IMR-90 (cell line): ENCODE results near the gene CRYM. TPM values are rescaled to one million over a fixed set of nuclear protein-coding genes. Genes with fewer than 3 reads are reported as not detected.

ENCODE experiments used
- ATAC-seq: fragments of 200-7000 bp; cut with Tn5 transposase; 2 replicates; pipeline ENCODE4 v1.9.1; 2020; ENCODE audit warnings: low read depth, mild to moderate bottlenecking, moderate library complexity
- BruUV-seq: library from RNA; stranded (reverse); fragments of 400-500 nt; replicated peaks from 2 replicates; lab custom pipeline; 2021; lab: Mats Ljungman, UMichigan
- CTCF ChIA-PET: fragments of 300-600 bp; formaldehyde crosslinking; extraction: SDS; loops from one replicate; lab custom pipeline; 2021; ENCODE audit warnings: antibody characterized with exemption; lab: Yijun Ruan, JAX
- POLR2A ChIA-PET: fragments of 300-600 bp; sonication (Branson Sonifier 250); formaldehyde crosslinking; loops from one replicate; lab custom pipeline; 2022; ENCODE audit warnings: antibody characterized with exemption; ENCODE audit not compliant: unreplicated experiment; lab: Charles Lee
- DNase-seq: peaks from one replicate; pipeline ENCODE4 v3.0.0; 2013
- H2AFZ ChIP-seq: replicated peaks from 2 replicates; pipeline ENCODE3; 2013; ENCODE audit warnings: low read length, mild to moderate bottlenecking; ENCODE audit not compliant: poor library complexity
- H2AK5ac ChIP-seq: 2 replicates; pipeline ENCODE4 v1.6.1; 2013; ENCODE audit warnings: low read depth, low read length, inconsistent platforms
- H2AK9ac ChIP-seq: replicated peaks from 2 replicates; pipeline ENCODE3; 2013; ENCODE audit warnings: mild to moderate bottlenecking, low read depth, low read length, moderate library complexity; ENCODE audit not compliant: poor library complexity
- H2BK120ac ChIP-seq: 2 replicates; pipeline ENCODE4 v1.6.1; 2013; ENCODE audit warnings: low read depth, low read length, inconsistent platforms
- H2BK15ac ChIP-seq: 3 replicates; pipeline ENCODE4 v1.6.1; 2013; ENCODE audit warnings: low read depth, low read length, inconsistent platforms
- H2BK20ac ChIP-seq: 2 replicates; pipeline ENCODE4 v1.6.1; 2013; ENCODE audit warnings: low read depth, mild to moderate bottlenecking, inconsistent platforms, low read length, moderate library complexity
- H2BK5ac ChIP-seq: 2 replicates; pipeline ENCODE4 v1.6.1; 2013; ENCODE audit warnings: mild to moderate bottlenecking, low read depth, low read length, inconsistent platforms; ENCODE audit not compliant: poor library complexity, severe bottlenecking
- H3K14ac ChIP-seq: replicated peaks from 2 replicates; pipeline ENCODE4 v1.6.1; 2013; ENCODE audit warnings: low read depth, low read length, inconsistent platforms
- H3K18ac ChIP-seq: 2 replicates; pipeline ENCODE4 v1.6.1; 2013; ENCODE audit warnings: low read depth, low read length, control low read depth
- H3K23ac ChIP-seq: 2 replicates; pipeline ENCODE4 v1.6.1; 2013; ENCODE audit warnings: low read depth, low read length, inconsistent platforms
- H3K27ac ChIP-seq: 2 replicates; pipeline ENCODE4 v1.5.1; 2013; ENCODE audit warnings: mild to moderate bottlenecking, control low read depth, low read length; ENCODE audit not compliant: insufficient read depth
- H3K27me3 ChIP-seq: 2 replicates; pipeline ENCODE4 v1.6.1; 2013; ENCODE audit warnings: low read length; ENCODE audit not compliant: control insufficient read depth, insufficient read depth
- H3K36me3 ChIP-seq: 2 replicates; pipeline ENCODE4 v1.6.1; 2013; ENCODE audit warnings: low read length, mixed read lengths; ENCODE audit not compliant: control insufficient read depth, insufficient read depth
- H3K4ac ChIP-seq: 2 replicates; pipeline ENCODE4 v1.6.1; 2013; ENCODE audit warnings: low read depth, low read length, inconsistent platforms
- H3K4me1 ChIP-seq: 2 replicates; pipeline ENCODE4 v1.6.1; 2013; ENCODE audit warnings: low read length, mixed read lengths; ENCODE audit not compliant: control insufficient read depth, insufficient read depth
- H3K4me2 ChIP-seq: 2 replicates; pipeline ENCODE4 v1.6.1; 2013; ENCODE audit warnings: low read depth, mild to moderate bottlenecking, control low read depth, low read length, moderate library complexity
- H3K4me3 ChIP-seq: 2 replicates; pipeline ENCODE4 v1.5.1; 2013; ENCODE audit warnings: low read depth, mild to moderate bottlenecking, control low read depth, low read length, moderate library complexity; ENCODE audit not compliant: insufficient read depth
- H3K56ac ChIP-seq: 2 replicates; pipeline ENCODE4 v1.6.1; 2013; ENCODE audit warnings: low read length, inconsistent platforms; ENCODE audit not compliant: insufficient read depth; ENCODE audit errors: extremely low read depth
- H3K79me1 ChIP-seq, 2 experiments: 2 replicates each; pipeline ENCODE4 v1.6.1; 2013; ENCODE audit warnings: low read length in 2 of 2, inconsistent platforms in 1 of 2, low read depth in 1 of 2
- H3K9ac ChIP-seq: 2 replicates; pipeline ENCODE4 v1.6.1; 2013; ENCODE audit warnings: low read depth, low read length, control low read depth
- H3K9me1 ChIP-seq: 2 replicates; pipeline ENCODE4 v1.6.1; 2013; ENCODE audit warnings: low read length, inconsistent platforms; ENCODE audit not compliant: insufficient read depth
- H3K9me3 ChIP-seq: 2 replicates; pipeline ENCODE4 v1.6.1; 2013; ENCODE audit warnings: low read length; ENCODE audit not compliant: control insufficient read depth, insufficient read depth
- H4K20me1 ChIP-seq: 2 replicates; pipeline ENCODE4 v1.6.1; 2013; ENCODE audit warnings: low read length, inconsistent platforms; ENCODE audit not compliant: insufficient read depth
- H4K5ac ChIP-seq: 2 replicates; pipeline ENCODE4 v1.6.1; 2013; ENCODE audit warnings: mild to moderate bottlenecking, low read depth, low read length, control low read depth
- H4K8ac ChIP-seq, 2 experiments: 2 replicates each; pipeline ENCODE4 v1.6.1; 2013; ENCODE audit warnings: low read depth in 2 of 2, low read length in 2 of 2, control low read depth in 1 of 2, inconsistent platforms in 1 of 2
- H4K91ac ChIP-seq: 2 replicates; pipeline ENCODE4 v1.6.1; 2013; ENCODE audit warnings: low read depth, low read length, inconsistent platforms; ENCODE audit not compliant: insufficient read depth
- BHLHE40 ChIP-seq: fragments of 150-350 bp; IDR thresholded peaks from 2 replicates; pipeline ENCODE4 v1.6.1; 2016; ENCODE audit warnings: mild to moderate bottlenecking, low read depth, low read length
- CEBPB ChIP-seq: IDR thresholded peaks from 2 replicates; pipeline ENCODE4 v1.6.1; 2012; ENCODE audit warnings: low read depth, low read length, improper control_type of control experiment
- CHD1 ChIP-seq: IDR thresholded peaks from 2 replicates; pipeline ENCODE4 v1.6.1; 2012; ENCODE audit warnings: low read depth, low read length, improper control_type of control experiment
- ELK1 ChIP-seq: fragments of 150-350 bp; IDR thresholded peaks from 2 replicates; pipeline ENCODE4 v1.6.1; 2016; ENCODE audit warnings: low read depth, mild to moderate bottlenecking, low read length, moderate library complexity, borderline replicate concordance
- FOS ChIP-seq: fragments of 150-350 bp; IDR thresholded peaks from 2 replicates; pipeline ENCODE4 v1.6.1; 2016; ENCODE audit warnings: low read depth, low read length
- MAFK ChIP-seq: IDR thresholded peaks from 2 replicates; pipeline ENCODE4 v1.6.1; 2012; ENCODE audit warnings: low read depth, low read length, improper control_type of control experiment
- MAZ ChIP-seq: IDR thresholded peaks from 2 replicates; pipeline ENCODE4 v1.6.1; 2012; ENCODE audit warnings: low read depth, mild to moderate bottlenecking, low read length, improper control_type of control experiment, moderate library complexity, borderline replicate concordance
- MXI1 ChIP-seq: IDR thresholded peaks from 2 replicates; pipeline ENCODE4 v1.6.1; 2012; ENCODE audit warnings: low read depth, mild to moderate bottlenecking, low read length, moderate library complexity, borderline replicate concordance
- NFE2L2 ChIP-seq: fragments of 150-350 bp; IDR thresholded peaks from 2 replicates; pipeline ENCODE4 v1.6.1; 2016; ENCODE audit warnings: low read depth, mild to moderate bottlenecking, low read length
- POLR2A ChIP-seq: IDR thresholded peaks from 2 replicates; pipeline ENCODE4 v1.6.1; 2012; ENCODE audit warnings: mild to moderate bottlenecking, low read depth, low read length
- RAD21 ChIP-seq: IDR thresholded peaks from 2 replicates; pipeline ENCODE4 v1.6.1; 2012; ENCODE audit warnings: low read length, improper control_type of control experiment
- RCOR1 ChIP-seq: IDR thresholded peaks from 2 replicates; pipeline ENCODE4 v1.6.1; 2012; ENCODE audit warnings: mild to moderate bottlenecking, low read length, improper control_type of control experiment; ENCODE audit not compliant: insufficient replicate concordance
- RFX5 ChIP-seq: IDR thresholded peaks from 2 replicates; pipeline ENCODE4 v1.8.0; 2012; ENCODE audit warnings: low read depth, mild to moderate bottlenecking, low read length, moderate library complexity
- SMC3 ChIP-seq: fragments of 150-350 bp; IDR thresholded peaks from 2 replicates; pipeline ENCODE4 v1.6.1; 2016; ENCODE audit warnings: low read depth, mild to moderate bottlenecking, antibody characterized with exemption, low read length, moderate library complexity
- WGBS, 2 experiments: methylation state at CpG; one replicate each; pipeline versions ENCODE4 v1.1.5 to v1.1.7; 2013; ENCODE audit warnings: missing lambda C conversion rate in 2 of 2; ENCODE audit not compliant: insufficient read length in 1 of 2; ENCODE audit errors: extremely low coverage in 2 of 2; 5-methylcytosine and 5-hydroxymethylcytosine counted together
- dilution Hi-C: fragments of 300-500 bp; cut with HindIII; formaldehyde crosslinking; loops from one replicate; pipeline ENCODE4 v1.14.3; 2018; ENCODE audit warnings: low sequenced_read_pairs; ENCODE audit not compliant: unreplicated experiment
- in situ Hi-C: fragments of 300-500 bp; cut with MboI; formaldehyde crosslinking; loops from 3 replicates; pipeline ENCODE4 v1.14.3; 2019; ENCODE audit warnings: low sequenced_read_pairs, inconsistent platforms, mixed read lengths
- intact Hi-C: fragments of 100-400 bp; cut with micrococcal nuclease; formaldehyde crosslinking; loops from 2 replicates; pipeline ENCODE4 v1.10.0; 2022
- polyA plus RNA-seq, 3 experiments: library from polyadenylated mRNA; depleted of rRNA; stranded (reverse); fragments of >200 nt; gene quantifications; 2 replicates each; pipeline ENCODE4 v1.2.3, GENCODE V29; 2012; ENCODE audit warnings: low replicate concordance in 1 of 3
- total RNA-seq: library from RNA; depleted of rRNA; stranded (reverse); fragments of >200 nt; gene quantifications from 2 replicates; pipeline ENCODE4 v1.2.3, GENCODE V29; 2012
- TF ChIP-seq, protein P1 (sequence below): conservative IDR thresholded peaks from 2 replicates; pipeline ENCODE4 v1.5.1; 2012; ENCODE audit warnings: mild to moderate bottlenecking, low read depth, low read length, improper control_type of control experiment
- TF ChIP-seq, protein P2 (sequence below): fragments of 150-350 bp; IDR thresholded peaks from 2 replicates; pipeline ENCODE4 v1.6.1; 2017; ENCODE audit warnings: mild to moderate bottlenecking, antibody characterized with exemption, low read length, low read depth

Gene CRYM
- total and polyA plus RNA-seq, 2 of the 4 experiments (the other 2 are of a cell fraction) = not detected

DNA sequence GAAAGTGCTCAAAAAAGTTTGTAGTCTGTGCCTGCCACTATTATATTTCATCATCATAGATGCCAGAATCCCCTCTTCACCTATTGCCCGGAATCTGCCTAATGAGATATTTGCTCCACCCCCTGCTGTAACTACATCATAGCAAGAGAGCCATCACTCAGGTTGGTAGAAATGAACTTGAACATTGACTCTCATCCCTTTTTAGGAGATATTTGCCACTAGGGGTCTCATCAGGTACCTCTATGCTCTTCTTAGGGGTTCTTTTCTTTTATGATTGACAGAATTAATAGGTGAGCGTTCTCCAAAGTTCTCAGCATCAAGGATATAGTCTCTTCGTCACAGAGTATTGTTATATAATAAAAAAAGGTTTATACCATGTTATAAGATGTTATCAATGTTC is 24.6 kb downstream of the CRYM start:
- H3K23ac ChIP-seq = no peak overlapping the region
- no peak overlapping the region for H3K14ac ChIP-seq
- H4K5ac ChIP-seq = no peak overlapping the region
- H3K27me3 ChIP-seq = peaks cover 25% of the 10 kb centered on the region
- no peak overlapping the region for H2BK120ac ChIP-seq
- no peak overlapping the region for H2AK9ac ChIP-seq
- H4K8ac ChIP-seq = no peak overlapping the region
- in situ Hi-C loops (no loop called here), intact Hi-C loops (no loop called here), dilution Hi-C loops (no loop called here)
- ATAC-seq (no peak), DNase-seq (no peak)
- no peak overlapping the region for H2BK5ac ChIP-seq
- H3K56ac ChIP-seq = no peak overlapping the region
- no peak overlapping the region for H3K9ac ChIP-seq
- H3K27ac ChIP-seq = no peak overlapping the region
- H2AK5ac ChIP-seq = no peak overlapping the region
- no peak overlapping the region for H4K91ac ChIP-seq
- H3K9me3 ChIP-seq = no peaks in the 10 kb centered on the region; the same call in 1 of the 2 replicates
- H3K4me2 ChIP-seq = no peak overlapping the region
- no peak for TF ChIP-seq BHLHE40
- TF ChIP-seq MXI1 = no peak
- TF ChIP-seq MAZ = no peak
- TF ChIP-seq, protein P1, sequence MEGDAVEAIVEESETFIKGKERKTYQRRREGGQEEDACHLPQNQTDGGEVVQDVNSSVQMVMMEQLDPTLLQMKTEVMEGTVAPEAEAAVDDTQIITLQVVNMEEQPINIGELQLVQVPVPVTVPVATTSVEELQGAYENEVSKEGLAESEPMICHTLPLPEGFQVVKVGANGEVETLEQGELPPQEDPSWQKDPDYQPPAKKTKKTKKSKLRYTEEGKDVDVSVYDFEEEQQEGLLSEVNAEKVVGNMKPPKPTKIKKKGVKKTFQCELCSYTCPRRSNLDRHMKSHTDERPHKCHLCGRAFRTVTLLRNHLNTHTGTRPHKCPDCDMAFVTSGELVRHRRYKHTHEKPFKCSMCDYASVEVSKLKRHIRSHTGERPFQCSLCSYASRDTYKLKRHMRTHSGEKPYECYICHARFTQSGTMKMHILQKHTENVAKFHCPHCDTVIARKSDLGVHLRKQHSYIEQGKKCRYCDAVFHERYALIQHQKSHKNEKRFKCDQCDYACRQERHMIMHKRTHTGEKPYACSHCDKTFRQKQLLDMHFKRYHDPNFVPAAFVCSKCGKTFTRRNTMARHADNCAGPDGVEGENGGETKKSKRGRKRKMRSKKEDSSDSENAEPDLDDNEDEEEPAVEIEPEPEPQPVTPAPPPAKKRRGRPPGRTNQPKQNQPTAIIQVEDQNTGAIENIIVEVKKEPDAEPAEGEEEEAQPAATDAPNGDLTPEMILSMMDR = no peak
- TF ChIP-seq CHD1 = no peak
- TF ChIP-seq NFE2L2 = no peak
- TF ChIP-seq, protein P2, sequence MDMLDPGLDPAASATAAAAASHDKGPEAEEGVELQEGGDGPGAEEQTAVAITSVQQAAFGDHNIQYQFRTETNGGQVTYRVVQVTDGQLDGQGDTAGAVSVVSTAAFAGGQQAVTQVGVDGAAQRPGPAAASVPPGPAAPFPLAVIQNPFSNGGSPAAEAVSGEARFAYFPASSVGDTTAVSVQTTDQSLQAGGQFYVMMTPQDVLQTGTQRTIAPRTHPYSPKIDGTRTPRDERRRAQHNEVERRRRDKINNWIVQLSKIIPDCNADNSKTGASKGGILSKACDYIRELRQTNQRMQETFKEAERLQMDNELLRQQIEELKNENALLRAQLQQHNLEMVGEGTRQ = no peak
- TF ChIP-seq RFX5 = no peak
- no peak for TF ChIP-seq SMC3
- no peak for TF ChIP-seq MAFK
- TF ChIP-seq RAD21 = no peak
- no peak for TF ChIP-seq POLR2A
- TF ChIP-seq FOS = no peak
- TF ChIP-seq RCOR1 = no peak
- no peak for TF ChIP-seq CEBPB
- no peak for TF ChIP-seq ELK1
- no peaks in the 10 kb centered on the region for H3K79me1 ChIP-seq
- no peaks in the 10 kb centered on the region for H4K20me1 ChIP-seq
- no peak overlapping the region for H3K4ac ChIP-seq
- H2AFZ ChIP-seq = no peak overlapping the region
- H3K9me1 ChIP-seq = no peaks in the 10 kb centered on the region
- H2BK15ac ChIP-seq = no peak overlapping the region
- no peaks in the 10 kb centered on the region for H3K4me1 ChIP-seq
- no peak overlapping the region for H2BK20ac ChIP-seq
- ChIA-PET POLR2A (no interaction called here), CTCF (no interaction called here)
- no peak overlapping the region for H3K4me3 ChIP-seq
- H3K18ac ChIP-seq = no peak overlapping the region
- BruUV-seq = no TSS peak
- no CpG with 5 or more reads among the region's 3 CpGs for WGBS, 2 experiments
- H3K36me3 ChIP-seq = no peaks in the 10 kb centered on the region
